Activated CD4-positive, alpha-beta T cell treated with anti-CD3 and anti-CD28 coated beads, Interleukin-2, amount 50 U/mL, for 16 hours (primary cell): Measurements from ENCODE around the gene DAGLA.

Experiments
- DNase-seq: peaks from one replicate; pipeline ENCODE4 v3.0.0-alpha.2; 2020

DAGLA gene

GRCh38 chr11:61769169-61769920 is 89.2 kb downstream of the DAGLA start:
- no peak for DNase-seq

- DNase-seq = no peak
Measured at GRCh38 chr11:61769946-61770683, 89.9 kb downstream of the DAGLA start.

GRCh38 chr11:61771195-61771894 is 91.2 kb downstream of the DAGLA start:
- no peak for DNase-seq

DNA sequence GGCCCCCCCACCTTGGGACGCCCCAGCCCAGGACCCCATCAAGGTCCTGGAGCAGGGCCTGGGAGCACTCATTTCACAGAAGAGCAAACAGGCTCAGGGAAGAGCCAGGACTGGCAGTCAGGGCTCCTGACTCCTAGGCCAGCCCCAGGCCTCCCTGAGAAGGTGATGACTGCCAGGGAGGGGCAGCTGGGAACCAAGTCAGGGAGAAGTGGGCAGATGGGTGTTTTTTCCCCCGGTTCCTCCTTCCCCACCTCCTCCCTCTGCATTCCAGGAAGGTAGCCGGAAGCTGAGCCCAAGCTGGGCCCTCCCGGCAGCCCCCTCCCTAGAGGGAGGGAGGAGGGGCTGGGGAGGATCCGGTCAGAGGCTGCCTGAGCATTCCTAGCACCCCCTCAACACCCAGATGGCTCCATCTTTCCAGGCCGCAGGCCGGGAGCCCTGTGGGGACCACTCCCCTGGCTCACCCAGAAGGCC is 91.8 kb downstream of the DAGLA start:
- no peak for DNase-seq

GRCh38 chr11:61773356-61773755 is 93.2 kb downstream of the DAGLA start:
- no peak for DNase-seq

GRCh38 chr11:61773809-61774208 is 93.6 kb downstream of the DAGLA start:
- no peak for DNase-seq

DNA sequence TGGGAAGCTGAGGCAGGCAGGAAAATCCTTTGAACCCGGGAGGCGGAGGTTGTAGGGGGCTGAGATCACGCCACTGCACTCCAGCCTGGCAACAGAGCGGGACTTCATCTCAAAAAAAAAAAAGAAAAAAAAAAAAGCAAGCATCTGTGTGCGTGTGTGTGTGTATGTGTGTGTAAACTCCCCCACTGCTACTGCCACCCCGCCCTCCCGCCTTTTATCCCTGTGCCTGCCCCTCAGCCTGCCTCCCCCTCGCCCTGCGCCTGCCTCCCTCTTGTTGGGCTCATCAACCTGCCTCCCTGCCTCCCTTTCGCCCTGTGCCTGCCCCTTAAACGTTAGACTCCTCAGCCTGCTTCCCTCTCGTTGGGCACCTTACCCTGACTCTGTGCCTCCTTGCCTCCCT is 94.2 kb downstream of the DAGLA start:
- no peak for DNase-seq

- DNase-seq = no peak
Measured at GRCh38 chr11:61775106-61775505, 94.9 kb downstream of the DAGLA start.

GRCh38 chr11:61775606-61776554 is 95.7 kb downstream of the DAGLA start:
- no peak for DNase-seq

DNA sequence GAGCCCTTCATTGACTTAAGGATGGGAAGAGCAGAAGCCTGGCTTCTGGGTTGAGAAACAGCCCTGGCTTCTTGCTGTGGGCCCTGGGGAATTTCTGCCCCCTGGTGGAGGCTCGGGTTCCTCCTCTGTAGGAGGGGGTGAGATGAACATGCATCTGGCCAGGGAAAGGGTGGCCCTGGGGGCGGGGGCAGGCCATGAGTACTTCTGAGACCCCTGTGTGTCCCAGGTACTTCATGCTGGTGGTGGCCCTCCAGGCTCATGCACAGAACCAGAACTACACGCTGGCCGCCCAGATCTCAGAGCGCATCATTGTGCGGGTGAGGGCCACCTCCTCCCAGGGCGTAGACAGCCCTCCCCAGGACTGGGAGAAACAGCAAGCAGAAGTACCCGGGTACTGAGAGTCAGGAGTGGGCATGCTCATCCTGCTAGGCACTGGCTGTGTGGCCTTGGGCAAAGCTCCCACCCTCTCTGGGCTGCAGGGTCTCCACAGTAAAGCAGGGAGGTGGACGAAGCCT is 96.4 kb downstream of the DAGLA start:
- DNase-seq = peak; percentile 75

DNA sequence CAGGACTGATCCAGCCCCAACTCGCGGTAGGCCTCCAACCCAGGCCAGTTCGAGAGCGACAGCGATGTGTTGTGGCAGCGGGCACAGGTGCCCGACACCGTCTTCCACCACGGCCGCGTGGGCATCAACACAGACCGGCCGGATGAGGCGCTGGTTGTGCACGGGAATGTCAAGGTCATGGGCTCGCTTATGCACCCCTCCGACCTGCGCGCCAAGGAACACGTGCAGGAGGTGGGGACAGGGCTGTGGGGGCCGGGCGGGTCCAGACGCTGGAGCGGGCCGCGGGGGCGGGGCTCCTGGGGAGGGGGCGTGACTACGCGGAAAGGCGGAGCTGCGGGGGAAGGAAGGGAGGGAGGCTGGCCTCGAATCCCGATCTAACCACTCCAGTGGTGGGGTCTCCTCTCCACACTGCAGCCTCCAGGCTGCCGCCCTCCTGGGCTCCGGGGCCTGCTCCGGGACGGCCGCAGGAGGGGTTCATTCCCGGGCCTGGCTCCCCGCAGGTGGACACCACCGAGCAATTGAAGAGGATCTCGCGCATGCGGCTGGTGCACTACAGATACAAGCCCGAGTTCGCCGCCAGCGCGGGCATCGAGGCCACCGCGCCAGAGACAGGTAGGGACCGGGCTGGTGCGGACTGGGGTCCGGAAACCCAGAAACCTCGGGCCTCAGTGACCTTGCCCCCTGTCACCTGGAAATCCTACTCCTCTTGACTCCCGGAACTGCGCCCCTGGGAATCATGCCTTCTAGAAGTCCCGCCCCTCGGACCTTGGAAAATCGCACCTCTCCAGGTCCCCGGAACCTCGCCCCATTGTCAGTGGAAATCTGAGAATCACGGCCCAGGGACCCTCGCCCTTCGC is 97.3 kb downstream of the DAGLA start:
- peak; percentile 52 for DNase-seq

- no peak for DNase-seq
Measured at GRCh38 chr11:61778357-61778886, 98.2 kb downstream of the DAGLA start.

- DNase-seq = no peak
Measured at GRCh38 chr11:61778920-61779650, 98.9 kb downstream of the DAGLA start.

GRCh38 chr11:61779666-61780525 is 99.7 kb downstream of the DAGLA start:
- DNase-seq = no peak

DNA sequence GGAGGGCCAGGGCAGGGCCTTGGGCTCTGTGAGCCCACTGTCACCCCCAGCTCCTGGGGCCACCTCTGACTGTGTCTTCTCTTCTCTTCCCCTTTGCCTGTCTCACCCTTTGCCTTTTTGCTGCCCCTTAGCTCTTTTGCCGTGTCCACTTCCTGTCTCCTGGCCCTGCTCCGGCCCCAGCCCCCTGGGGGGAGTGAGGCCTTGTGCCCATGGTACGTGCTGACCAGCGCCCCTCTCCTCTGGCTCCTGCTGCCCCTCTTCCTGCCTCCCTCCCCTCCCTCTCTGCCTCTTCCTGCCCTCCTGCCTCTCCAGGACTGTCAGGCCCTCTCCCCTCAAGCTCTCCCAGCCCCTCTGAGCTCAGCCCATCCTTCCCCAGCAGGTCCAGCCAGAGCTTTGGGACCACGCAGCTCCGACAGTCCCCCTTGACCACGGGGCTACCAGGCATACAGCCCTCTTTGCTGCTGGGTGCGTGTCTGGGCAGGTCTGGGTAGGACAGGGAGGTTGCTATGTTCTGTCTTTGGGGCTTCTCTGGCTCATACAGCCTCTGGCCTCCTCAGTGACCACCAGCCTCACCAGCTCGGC is 100.5 kb downstream of the DAGLA start:
- DNase-seq = no peak

DNA sequence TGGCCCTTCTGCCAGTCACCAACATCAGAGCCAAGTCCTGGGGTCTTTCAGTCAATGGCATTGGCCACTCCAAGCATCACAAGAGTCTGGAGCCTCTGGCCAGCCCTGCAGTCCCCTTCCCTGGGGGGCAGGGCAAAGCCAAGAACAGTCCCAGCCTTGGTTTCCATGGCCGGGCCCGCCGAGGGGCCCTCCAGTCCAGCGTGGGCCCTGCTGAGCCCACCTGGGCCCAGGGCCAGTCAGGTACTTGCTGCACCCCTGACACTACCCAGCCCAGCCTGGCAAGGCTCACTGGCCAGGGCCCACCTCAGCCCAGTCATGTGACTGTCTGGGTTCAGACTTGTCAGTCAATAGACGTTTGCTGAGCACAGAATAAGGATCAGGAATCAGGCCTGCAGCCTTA is 101.4 kb downstream of the DAGLA start:
- no peak for DNase-seq

GRCh38 chr11:61782299-61782698 is 102.1 kb downstream of the DAGLA start:
- DNase-seq = no peak

DNA sequence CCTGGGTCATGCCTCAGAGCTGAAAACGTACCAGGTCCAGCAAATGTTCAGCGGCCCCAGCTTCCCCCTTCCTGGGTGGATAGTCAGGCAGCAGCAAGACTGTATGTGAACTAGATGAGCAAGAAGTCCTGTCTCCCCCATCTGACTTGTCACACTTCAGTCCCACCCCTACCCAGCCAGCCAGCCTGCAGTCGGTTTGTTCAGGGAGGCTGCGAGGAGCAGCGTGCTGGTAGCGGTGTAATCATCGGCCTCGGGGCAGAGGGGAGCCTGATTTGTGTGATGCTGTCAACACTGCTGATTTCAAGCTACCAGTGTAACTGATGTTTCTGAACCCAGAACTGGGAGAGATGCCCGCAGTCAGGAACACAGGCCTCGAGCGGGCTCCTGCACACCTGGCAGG is 102.7 kb downstream of the DAGLA start:
- DNase-seq = no peak
